Measurements from ENCODE around the gene KIF21B.

KIF21B gene

GRCh38 chr1:201013991-201014815, 9.3 kb downstream of the KIF21B start:
- H3K27ac ChIP-seq: no peak overlapping the region
- no peak for TF ChIP-seq CTCF (conservative IDR thresholded peaks at IDR 0.05)

GRCh38 chr1:201013031-201013485, 10.5 kb downstream of the KIF21B start:
- no peak overlapping the region for H3K27ac ChIP-seq
- no peak for TF ChIP-seq CTCF (conservative IDR thresholded peaks at IDR 0.05)

GRCh38 chr1:201011616-201012015, 11.9 kb downstream of the KIF21B start:
- TF ChIP-seq CTCF (conservative IDR thresholded peaks at IDR 0.05): no peak
- no peak overlapping the region for H3K27ac ChIP-seq

- H3K27ac ChIP-seq: no peak overlapping the region
- no peak for TF ChIP-seq CTCF (conservative IDR thresholded peaks at IDR 0.05)
Measured at GRCh38 chr1:201009962-201010645, 13.4 kb downstream of the KIF21B start.

GRCh38 chr1:201008666-201009360, 14.7 kb downstream of the KIF21B start:
- H3K27ac ChIP-seq: no peak overlapping the region
- no peak for TF ChIP-seq CTCF (conservative IDR thresholded peaks at IDR 0.05)

GRCh38 chr1:201007481-201007880, 16.0 kb downstream of the KIF21B start:
- no peak overlapping the region for H3K27ac ChIP-seq
- TF ChIP-seq CTCF (conservative IDR thresholded peaks at IDR 0.05): no peak

GRCh38 chr1:201006450-201006849, 17.1 kb downstream of the KIF21B start:
- no peak for TF ChIP-seq CTCF (conservative IDR thresholded peaks at IDR 0.05)
- no peak overlapping the region for H3K27ac ChIP-seq
